GM21367 (cell line): ENCODE measurements around the gene CEP41.

Experiments used
- ATAC-seq: cut with Tn5 transposase; IDR thresholded peaks from one replicate; pipeline ENCODE4 v1.9.1; 2021; ENCODE audit not compliant: unreplicated experiment

The CEP41 gene

DNA sequence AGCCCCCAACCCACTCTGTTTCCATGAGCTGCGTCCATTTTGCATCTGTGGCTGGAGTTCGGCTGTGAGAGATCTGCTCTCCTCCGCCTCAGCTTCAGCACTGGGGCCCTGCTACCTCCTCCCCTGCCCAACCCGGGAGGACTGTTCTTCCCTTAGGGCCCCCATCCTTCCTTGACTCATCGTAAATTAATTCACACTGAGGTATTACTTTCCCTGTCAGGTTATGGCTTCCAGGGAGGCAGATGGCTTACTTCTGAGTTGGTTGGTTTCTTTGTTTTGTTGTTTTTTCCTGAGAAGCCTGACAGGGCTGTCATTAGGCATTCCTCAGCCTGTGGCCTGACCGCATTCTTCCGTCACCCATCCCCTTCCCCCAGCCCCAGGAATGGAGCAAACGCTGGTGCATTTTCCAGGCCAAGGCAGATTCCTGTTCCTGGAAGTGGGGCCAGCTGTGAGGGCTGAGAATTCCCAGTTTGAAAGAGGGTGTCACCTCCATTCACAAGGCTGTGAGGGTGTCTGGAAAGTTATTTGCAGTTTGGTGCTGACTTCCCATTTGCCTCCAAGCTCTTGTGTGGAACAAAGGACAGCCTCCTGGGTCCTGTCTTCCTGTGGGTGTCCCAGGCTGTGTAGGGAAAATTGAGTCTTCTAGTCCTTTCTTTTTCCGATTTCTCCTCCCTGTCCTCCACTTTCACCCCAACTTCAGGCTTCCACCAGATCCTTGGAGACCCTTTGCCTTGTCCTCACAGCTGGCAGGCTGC lies 84.5 kb downstream of the CEP41 start:
- ATAC-seq: no peak

DNA sequence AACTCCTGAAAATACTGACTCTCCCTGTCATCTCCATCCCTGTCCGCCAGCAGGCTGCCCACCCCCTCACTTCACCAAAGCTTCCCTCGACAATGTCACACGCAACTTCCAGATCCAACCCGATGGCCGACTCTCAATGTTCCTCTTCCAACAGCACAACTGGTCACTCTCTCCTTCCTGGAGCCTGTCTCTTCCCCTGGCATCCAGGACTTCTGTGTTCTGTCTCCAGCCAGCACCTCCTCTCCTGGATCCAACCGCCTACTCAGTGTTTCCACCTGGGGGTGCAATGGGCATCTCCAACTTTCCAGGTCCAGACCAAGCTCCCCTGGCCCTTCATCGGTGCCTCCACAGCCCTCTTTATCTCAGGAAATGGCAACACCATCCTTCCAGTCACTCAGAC lies 87.6 kb downstream of the CEP41 start:
- no peak for ATAC-seq

DNA sequence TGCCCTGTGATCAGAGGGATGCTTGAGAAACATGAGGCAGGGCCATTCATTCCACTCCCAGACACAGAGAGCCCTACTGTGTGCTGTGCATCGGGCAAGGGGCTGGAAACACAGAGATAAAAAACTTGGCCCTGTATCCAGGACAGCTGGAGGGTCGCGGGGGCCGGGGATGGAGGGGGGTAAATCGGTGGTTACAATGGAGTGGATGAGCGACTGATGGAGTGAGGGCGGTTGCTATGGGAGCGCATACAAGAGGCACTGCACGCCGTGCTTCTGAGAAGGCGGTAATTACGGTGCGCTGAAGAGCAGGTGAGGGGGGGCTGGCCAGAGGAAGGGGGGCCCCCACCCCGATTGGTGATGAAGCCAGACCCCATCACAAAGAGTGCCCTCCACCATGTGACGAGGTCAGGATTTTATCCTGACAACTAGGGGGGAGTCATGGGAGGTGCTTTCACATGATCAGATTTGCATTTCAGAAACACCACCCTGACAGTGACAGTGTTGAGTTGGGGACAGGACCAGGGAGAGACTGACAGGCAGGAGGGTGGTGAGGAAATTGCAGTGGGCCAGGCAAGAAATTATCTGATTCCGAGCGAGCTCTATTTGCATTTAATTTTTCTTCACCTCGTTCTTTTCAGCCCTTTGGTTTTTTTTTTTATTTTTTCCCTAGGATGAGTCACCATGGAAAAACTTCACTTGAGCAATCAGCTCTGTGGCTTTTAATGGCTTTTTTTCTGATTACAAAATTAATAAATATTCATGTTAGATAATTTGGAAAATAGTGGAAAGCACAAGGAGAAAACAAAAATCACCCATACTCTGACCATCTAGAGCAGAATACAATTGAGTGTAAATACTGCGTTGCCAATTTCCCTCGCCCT lies 88.4 kb downstream of the CEP41 start:
- no peak for ATAC-seq

DNA sequence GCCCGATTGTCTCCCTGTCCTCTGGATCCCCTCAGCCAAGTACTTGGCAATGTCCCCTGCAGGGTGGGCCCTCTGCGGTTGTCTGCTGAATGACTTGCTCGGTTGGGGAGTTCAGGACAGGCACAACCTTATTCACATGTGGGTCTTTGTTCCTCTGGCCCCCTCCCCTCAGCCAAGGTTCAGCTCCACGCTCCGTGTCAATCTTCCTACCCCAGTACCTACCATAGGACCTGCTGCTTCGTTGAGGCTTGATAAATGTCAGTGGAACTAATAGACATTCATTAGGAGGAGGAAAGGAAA lies 89.1 kb downstream of the CEP41 start:
- ATAC-seq: no peak

DNA sequence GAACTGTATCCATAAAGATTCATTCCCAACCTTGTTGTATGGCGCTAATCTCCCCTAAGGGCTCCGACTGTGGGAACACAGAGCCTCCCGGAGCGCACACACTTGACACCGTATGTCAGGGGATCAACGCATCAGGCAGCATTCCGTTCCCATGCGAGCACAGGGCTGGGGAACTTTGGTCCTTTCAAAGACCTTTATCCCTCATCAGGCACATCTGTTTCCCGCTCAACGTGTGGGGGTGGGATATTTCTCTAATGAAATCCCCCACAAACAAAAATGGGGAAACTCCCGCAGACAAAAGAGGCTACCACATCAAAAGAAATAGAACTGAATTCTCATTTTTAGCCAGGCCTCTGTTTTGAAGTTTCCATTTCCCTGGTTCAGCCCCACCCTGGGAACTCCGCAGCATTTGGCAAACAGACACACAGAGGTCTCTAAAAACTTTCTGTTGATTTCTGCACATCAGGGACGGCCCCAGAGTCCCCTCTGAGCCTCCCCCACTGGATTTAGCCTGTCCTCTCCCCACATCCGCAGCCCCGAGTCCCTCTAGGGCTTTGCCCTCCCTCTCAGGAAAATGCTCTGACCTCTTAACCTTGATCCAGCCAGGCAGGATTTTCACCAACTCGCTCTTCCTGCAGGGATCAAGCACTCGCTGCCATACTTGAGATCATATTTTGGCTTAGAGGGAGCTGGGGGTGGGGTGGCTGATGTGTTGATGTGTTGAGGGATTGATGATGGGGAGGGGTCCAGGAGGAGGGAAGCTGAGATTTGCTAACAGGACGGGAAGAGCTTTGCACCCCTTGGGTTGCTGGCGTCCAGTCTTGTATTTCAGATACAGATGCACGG lies 89.6 kb downstream of the CEP41 start:
- ATAC-seq: no peak

DNA sequence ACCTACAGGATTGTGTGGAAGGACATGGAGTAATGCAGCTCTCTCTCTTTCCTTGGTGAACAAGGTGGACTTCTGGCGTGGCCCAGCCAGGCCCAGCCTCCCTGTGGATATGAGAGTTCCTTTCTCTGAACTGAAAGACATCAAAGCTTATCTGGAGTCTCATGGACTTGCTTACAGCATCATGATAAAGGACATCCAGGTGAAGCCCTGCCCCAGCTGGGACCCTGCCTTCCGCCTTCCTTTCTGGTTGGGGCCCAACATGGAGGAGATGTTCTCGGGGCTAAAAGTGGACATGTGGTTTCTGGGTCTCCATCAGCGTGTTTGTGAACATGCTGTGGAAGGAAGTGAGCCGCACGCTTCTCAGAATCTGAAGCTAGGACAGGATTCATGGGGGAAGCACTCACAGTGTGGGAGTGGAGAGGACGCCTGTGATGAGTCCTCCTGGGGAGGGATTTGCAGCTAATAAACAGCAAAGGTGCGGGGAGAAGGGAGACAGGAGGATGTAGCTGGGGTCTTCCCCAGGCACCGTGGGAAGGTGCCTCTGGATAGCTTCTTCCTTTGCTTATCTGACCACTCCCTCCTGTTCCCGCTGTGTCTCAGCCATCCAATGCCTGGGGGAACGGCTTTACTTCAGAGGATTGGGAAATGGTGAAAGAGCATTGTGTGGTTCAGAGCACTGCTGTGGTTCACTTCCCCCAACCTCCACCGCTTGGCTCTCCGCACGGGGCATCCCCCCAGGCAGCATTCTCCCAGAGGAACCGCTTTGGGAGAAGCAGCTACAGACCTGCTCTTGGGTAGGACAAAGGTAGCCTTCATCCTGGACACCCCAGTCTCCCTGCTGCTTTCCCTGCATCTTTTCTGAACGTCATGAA lies 90.7 kb downstream of the CEP41 start:
- no peak for ATAC-seq

DNA sequence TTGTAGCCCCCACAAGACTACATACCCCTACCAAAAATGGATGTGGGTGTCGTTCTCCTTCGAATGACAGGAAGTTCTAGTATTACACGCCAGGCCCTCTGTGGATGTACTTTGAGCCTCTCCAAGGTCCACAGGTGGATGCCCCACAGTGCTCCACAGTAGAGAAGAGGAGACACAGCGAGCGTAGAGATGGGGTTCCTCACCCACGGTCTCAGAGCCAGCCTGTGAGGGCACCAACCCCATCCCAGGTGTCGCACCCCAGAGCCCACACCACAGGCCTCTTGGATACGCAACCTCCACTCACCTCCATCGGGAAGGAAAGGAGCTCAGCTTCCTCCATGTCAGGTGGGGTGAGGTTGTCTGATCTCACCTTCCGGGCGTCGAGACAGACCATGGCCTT lies 93.9 kb downstream of the CEP41 start:
- no peak for ATAC-seq

DNA sequence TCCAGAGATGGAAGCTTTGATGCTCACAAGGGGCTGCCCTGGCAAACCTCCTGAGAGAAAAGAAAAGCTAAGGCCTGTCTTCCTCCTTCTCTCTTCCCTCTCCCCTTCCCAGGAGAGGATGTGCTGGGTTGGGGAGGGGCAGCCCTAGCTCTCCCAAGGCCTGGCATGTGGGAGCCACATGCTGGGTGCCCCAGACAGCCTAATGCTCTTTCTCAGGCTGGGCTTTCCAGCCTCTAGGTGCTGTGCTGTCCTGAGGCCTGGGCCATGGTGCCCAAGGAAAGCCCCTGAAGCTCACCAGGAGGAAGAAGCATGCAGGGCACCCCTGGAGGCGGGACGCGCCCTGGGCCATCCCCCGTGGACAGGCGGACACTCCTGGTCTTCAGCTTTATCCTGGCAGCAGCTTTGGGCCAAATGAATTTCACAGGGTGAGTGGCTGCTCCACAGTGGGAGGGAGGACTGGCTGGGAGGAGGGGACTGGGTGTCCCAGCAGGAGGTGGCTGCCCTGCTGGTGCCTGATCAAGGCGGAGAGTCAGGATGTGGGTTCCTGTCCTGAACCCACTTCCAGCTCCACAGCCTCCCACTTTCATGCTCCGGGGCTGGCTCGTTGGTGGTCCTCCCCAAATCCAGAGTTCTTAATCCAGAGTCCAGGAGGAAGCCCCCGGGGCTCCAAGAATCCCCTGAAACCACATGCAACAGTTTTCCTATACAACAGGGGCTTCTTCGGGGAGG lies 94.5 kb downstream of the CEP41 start:
- no peak for ATAC-seq

DNA sequence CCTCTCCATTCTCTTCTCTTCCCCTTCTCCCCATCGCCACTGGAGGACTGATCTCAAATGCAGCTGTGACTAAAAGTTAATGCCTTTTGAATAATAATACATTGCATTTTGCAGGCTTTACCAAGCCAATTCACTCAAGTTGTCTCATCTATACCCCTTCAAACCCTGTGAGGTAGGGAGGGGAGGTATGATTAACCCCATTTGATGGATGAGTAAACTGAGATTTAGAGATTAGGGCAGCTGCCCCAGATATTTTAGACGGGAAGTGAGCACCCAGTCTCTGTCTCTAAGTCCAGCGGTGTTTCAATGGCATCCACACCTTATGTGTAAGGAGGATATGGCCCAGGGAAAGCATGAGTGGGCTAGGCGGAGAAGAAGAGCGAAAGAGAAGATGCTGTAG lies 95.1 kb downstream of the CEP41 start:
- no peak for ATAC-seq

DNA sequence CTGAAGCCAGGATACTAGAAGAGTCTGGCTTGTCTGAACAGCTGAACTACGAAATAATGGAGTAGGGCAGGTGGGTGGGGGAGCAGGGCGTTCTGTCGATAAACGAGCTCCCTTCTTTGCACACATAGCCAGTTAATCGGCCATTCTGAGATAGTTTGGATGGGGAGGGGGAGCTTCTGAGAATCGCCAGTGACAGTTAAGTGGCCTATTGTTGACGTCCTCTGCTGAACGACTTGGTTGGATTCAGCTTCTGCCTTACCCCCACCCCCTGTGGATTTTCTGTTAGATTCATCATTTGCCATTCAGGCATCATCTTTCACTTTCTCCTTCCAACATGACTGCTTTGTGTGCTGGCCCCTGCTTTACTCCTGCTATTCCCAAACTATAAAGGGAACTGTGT lies 95.7 kb downstream of the CEP41 start:
- ATAC-seq: no peak

DNA sequence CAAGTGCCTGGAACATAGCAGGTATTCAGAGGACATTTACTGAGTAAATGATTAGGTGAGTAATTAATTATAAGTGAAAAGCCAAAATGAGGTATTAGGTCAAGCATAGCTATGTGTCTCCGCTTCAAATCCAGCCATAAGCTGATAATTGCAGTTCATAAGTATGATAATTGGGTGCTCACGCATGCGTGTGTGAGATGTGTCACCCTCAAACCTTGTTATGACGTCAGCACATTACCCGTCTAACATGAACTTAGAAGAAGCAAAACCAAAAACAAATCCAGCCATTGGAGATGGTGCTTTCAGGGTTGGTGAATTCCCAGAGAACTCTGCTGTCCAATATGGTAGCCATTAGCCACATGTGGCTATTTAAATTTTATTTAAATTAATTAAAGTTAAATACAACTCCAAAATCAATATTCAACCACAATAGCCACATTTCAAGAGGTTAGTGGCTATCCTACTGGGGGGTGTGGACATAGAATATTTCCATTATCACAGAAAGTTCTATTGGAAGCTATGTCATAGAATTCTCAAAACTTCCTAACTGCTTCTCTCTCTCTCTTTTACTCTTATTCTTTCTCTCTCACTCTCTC lies 96.4 kb downstream of the CEP41 start, which contains the start of gene CPA5:
Gene CPA5 (plus strand): TSS at position 546 of the 596 bp plus-strand sequence. CDS start 1,670 bp downstream, outside the sequence.
- ATAC-seq: no peak
